ENCODE results near the gene HMGN4. TPM values are rescaled to one million over a fixed set of nuclear protein-coding genes. Genes with fewer than 3 reads are reported as not detected.

HMGN4 gene
- total RNA-seq: 10 to 100 TPM; 22.7 to 24.8 TPM
- polyA plus RNA-seq (2013, experiment 1 of 2): 117 TPM
- polyA plus RNA-seq (2013, experiment 2 of 2): 118 TPM
- 50.4 to 213 (median 128) reads per million in 172 experiments for total RNA-seq

DNA sequence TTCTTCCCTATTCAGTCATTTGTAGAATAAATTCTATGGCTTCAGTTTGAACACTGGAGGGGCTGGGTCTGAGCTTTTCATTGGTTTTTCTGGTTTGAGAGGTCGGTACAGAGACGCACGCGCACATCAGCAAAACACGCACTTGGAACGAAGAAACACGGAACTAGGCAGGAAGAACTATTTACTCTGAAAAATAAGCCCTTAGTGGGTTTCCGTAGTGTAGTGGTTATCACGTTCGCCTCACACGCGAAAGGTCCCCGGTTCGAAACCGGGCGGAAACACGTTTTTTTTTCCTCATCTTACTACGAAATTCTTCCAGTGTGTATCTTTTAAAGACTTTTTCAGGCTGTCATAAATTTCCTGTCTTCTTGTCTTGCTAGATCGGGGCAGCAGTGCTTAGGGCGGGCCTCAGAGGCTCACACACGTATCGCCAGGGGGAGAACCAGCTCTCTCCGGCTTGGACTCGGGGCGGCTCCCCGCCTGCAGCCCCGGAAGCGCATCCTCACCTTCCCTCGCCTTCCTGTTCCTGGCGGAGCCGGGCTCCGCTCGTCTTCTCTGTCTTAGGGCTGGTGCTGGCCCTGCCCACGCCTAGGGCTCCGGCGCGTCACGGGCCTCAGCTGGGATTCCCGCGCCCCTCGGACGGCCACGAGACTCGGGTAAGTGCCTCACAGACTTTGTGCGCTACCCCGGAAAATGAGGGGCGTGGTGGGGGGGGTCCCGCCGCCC, at the start of gene HMGN4:
HMGN4 (plus strand) TSS at position 521 of the 726 bp plus-strand sequence. CDS start 6,841 bp downstream, outside the sequence.
- Histone ChIP-seq H3K9me3 (ENCODE audit: control insufficient read depth in 1 of 2, insufficient read depth in 1 of 2, low read length in 2 of 2) (no peaks in the 10 kb centered on the region), H3K27ac (ENCODE audit: low read depth in 1 of 2, low read length in 2 of 2) (peak within 1 kb of the TSS; percentile 84 to 91), H3K4me3 (ENCODE audit: low read length) (peak within 1 kb of the TSS; percentile 93), H3K4me1 (ENCODE audit: insufficient read depth, low read length) (peaks cover 51% of the 10 kb centered on the region), H3K27me3 (ENCODE audit: control insufficient read depth in 1 of 2, insufficient read depth in 2 of 2, low read length in 2 of 2) (no peaks in the 10 kb centered on the region), H3K36me3 (ENCODE audit: insufficient read depth, low read length) (peaks cover 11% of the 10 kb centered on the region)
- intact Hi-C loops (cut with DNase I, micrococcal nuclease): loop anchor here (1.0 to 10.0 kb wide), 7 partner anchors 15 to 937 kb away; partner anchors contain the start of genes BTN2A1 (in 1 of the 2), BTN3A3 (in 1 of the 2) and ZNF184 (in 1 of the 2)
- peak; percentile 70 for ATAC-seq (ENCODE audit: poor library complexity)
- CTCF ChIA-PET: interaction anchor here (0.7 to 2.2 kb wide), 12 partner anchors 11 to 216 kb away, joined by 3 to 8 read pairs (median 3); no protein-coding TSS in a partner anchor
- TF ChIP-seq, protein P1, sequence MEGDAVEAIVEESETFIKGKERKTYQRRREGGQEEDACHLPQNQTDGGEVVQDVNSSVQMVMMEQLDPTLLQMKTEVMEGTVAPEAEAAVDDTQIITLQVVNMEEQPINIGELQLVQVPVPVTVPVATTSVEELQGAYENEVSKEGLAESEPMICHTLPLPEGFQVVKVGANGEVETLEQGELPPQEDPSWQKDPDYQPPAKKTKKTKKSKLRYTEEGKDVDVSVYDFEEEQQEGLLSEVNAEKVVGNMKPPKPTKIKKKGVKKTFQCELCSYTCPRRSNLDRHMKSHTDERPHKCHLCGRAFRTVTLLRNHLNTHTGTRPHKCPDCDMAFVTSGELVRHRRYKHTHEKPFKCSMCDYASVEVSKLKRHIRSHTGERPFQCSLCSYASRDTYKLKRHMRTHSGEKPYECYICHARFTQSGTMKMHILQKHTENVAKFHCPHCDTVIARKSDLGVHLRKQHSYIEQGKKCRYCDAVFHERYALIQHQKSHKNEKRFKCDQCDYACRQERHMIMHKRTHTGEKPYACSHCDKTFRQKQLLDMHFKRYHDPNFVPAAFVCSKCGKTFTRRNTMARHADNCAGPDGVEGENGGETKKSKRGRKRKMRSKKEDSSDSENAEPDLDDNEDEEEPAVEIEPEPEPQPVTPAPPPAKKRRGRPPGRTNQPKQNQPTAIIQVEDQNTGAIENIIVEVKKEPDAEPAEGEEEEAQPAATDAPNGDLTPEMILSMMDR (IDR thresholded peaks at IDR 0.05): no peak
- POLR2A ChIA-PET: interaction anchor here (0.6 to 4.4 kb wide), 67 partner anchors 9 to 1760 kb away, joined by 3 to 113 read pairs (median 5); a partner anchor contains a TSS
- Mint-ChIP-seq H3K4me1 (ENCODE audit: low read depth) (peaks cover 57% of the 10 kb centered on the region), H3K36me3 (ENCODE audit: low read depth) (peaks cover 51% of the 10 kb centered on the region), H3K4me3 (peak within 1 kb of the TSS; percentile 94), H3K9me3 (peaks cover 3% of the 10 kb centered on the region), H3K27me3 (peaks cover 13% of the 10 kb centered on the region), H3K27ac (peak within 1 kb of the TSS; percentile 98)
- peak; percentile 66 to 97 (median 76) for DNase-seq

DNA sequence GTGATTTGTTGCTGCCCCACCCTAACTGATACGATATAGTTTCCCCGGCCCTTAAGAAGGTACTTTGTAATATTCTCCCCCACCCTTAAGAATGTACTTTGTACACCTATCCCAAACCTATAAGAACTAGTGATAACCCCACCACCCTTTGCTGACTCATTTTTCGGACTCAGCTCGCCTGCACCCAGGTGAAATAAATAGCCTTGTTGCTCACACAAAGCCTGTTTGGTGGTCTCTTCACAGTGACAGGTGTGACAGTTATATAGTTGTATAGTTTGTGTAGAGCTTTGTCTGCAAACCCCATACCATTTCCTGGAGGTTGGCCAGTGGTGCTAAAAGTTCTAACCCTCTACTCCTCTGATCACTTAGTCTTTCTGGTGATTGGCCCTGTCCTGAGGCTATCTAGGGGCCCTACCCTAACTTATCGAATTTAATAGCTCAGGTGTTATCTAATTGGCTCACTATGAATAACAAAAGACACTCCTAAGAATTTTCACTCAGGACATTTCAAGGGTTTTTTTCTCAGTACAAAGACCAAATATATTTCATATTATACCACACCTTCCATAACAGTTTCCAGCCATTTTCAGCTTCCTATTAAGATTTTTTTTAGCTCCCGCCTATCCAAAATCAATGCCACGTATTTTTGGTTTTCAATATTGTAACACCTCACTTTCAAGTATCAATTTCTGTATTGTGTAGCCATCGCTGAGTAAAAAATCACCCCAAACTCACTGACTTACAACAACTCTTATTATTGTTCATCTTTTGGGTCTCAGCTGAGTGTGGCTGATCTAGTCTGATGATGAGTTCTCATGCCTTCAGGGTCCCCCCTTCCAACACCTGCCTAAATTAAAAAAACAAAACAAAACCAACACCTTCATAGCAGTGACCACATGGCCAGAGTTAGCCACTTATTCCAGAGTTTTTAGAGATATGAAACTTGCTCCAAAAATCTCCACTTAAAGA, 47.9 kb upstream of the HMGN4 start:
- ATAC-seq (ENCODE audit: poor library complexity): no peak
- intact Hi-C loops (cut with DNase I, micrococcal nuclease): loop anchor here in 1 of 2 experiments (5.0 kb wide), 1 partner anchor 148 kb away; no protein-coding TSS in a partner anchor
- no peaks in the 10 kb centered on the region for H3K4me1 ChIP-seq (ENCODE audit: insufficient read depth, low read length)
- ChIA-PET POLR2A (interaction anchor here (1.1 kb wide), 1 partner anchor 47 kb away, joined by 3 read pairs; no protein-coding TSS in a partner anchor), CTCF (no interaction called here)
- H3K27ac ChIP-seq (ENCODE audit: low read depth in 1 of 2, low read length in 2 of 2): no peak overlapping the region
- H3K4me3 ChIP-seq (ENCODE audit: low read length): no peak overlapping the region
- H3K27me3 Mint-ChIP-seq: no peaks in the 10 kb centered on the region
- H3K9me3 ChIP-seq (ENCODE audit: control insufficient read depth in 1 of 2, insufficient read depth in 1 of 2, low read length in 2 of 2): peaks cover 0 to 7% of the 10 kb centered on the region in 2 experiments
- no peak overlapping the region for H3K27ac Mint-ChIP-seq
- H3K36me3 Mint-ChIP-seq (ENCODE audit: low read depth): no peaks in the 10 kb centered on the region
- no peaks in the 10 kb centered on the region for H3K4me1 Mint-ChIP-seq (ENCODE audit: low read depth)
- no peaks in the 10 kb centered on the region for H3K36me3 ChIP-seq (ENCODE audit: insufficient read depth, low read length)
- H3K9me3 Mint-ChIP-seq: peaks cover 9% of the 10 kb centered on the region
- no peaks in the 10 kb centered on the region for H3K27me3 ChIP-seq (ENCODE audit: control insufficient read depth in 1 of 2, insufficient read depth in 2 of 2, low read length in 2 of 2)
- no peak overlapping the region for H3K4me3 Mint-ChIP-seq
- DNase-seq: no peak
- TF ChIP-seq, protein P1 (IDR thresholded peaks at IDR 0.05): no peak

DNA sequence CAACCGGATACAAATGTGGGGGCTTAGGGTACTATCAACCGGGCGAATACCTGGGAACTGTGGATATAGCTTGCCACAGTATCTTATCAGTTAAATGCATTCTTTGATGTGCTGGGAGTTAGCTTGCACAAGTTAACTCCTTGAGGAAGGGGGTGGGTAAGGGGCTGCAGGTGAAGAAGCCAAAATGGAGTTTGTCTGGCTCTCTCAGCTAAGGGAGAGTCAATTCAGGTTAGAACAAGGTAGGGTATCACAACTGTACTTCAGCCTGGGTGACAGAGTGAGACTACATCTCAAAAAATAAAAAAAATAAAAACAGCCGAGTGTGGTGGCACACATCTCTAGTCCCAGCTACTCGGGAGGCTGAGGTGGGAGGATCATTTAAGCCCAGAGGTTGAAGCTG, 46.6 kb upstream of the HMGN4 start:
- no peak for DNase-seq
- H3K4me3 Mint-ChIP-seq: no peak overlapping the region
- POLR2A ChIA-PET: interaction anchor here (1.4 kb wide), 1 partner anchor 18 kb away, joined by 5 read pairs; no protein-coding TSS in a partner anchor
- peaks cover 9% of the 10 kb centered on the region for H3K9me3 Mint-ChIP-seq
- Histone ChIP-seq H3K27me3 (ENCODE audit: control insufficient read depth in 1 of 2, insufficient read depth in 2 of 2, low read length in 2 of 2) (no peaks in the 10 kb centered on the region), H3K36me3 (ENCODE audit: insufficient read depth, low read length) (no peaks in the 10 kb centered on the region), H3K4me1 (ENCODE audit: insufficient read depth, low read length) (no peaks in the 10 kb centered on the region), H3K9me3 (ENCODE audit: control insufficient read depth in 1 of 2, insufficient read depth in 1 of 2, low read length in 2 of 2) (peaks cover 0 to 7% of the 10 kb centered on the region in 2 experiments), H3K27ac (ENCODE audit: low read depth in 1 of 2, low read length in 2 of 2) (no peak overlapping the region), H3K4me3 (ENCODE audit: low read length) (no peak overlapping the region)
- CTCF ChIA-PET: no interaction called here
- ATAC-seq (ENCODE audit: poor library complexity): no peak
- no peaks in the 10 kb centered on the region for H3K4me1 Mint-ChIP-seq (ENCODE audit: low read depth)
- H3K36me3 Mint-ChIP-seq (ENCODE audit: low read depth): no peaks in the 10 kb centered on the region
- no peak overlapping the region for H3K27ac Mint-ChIP-seq
- TF ChIP-seq, protein P1 (IDR thresholded peaks at IDR 0.05): no peak
- intact Hi-C loops (cut with DNase I, micrococcal nuclease): loop anchor here in 1 of 2 experiments (5.0 kb wide), 1 partner anchor 149 kb away; no protein-coding TSS in a partner anchor
- H3K27me3 Mint-ChIP-seq: no peaks in the 10 kb centered on the region
